Keratinocyte (primary cell): ENCODE results near the gene ACHE. TPM values are rescaled to one million over a fixed set of nuclear protein-coding genes. Genes with fewer than 3 reads are reported as not detected.

Source experiments
- DNase-seq: peaks from one replicate; pipeline ENCODE4 v3.0.0-alpha.2; 2011; ENCODE audit warnings: low read depth, missing footprints, low spot score
- FAIRE-seq: peaks from 2 replicates; lab custom pipeline; 2011; peaks lifted over from hg19 to GRCh38; lab: Jason Lieb, UNC
- H2AFZ ChIP-seq: 2 replicates; pipeline ENCODE4 v1.6.0; 2012; ENCODE audit warnings: low read length, control low read depth, inconsistent platforms; ENCODE audit not compliant: control insufficient read depth
- H3K27ac ChIP-seq: 2 replicates; pipeline ENCODE4 v1.5.1; 2011; ENCODE audit warnings: low read length; ENCODE audit not compliant: control insufficient read depth, insufficient read depth
- H3K27me3 ChIP-seq: 3 replicates; pipeline ENCODE4 v1.6.0; 2011; ENCODE audit warnings: low read length; ENCODE audit not compliant: control insufficient read depth, insufficient read depth; ENCODE audit errors: extremely low read depth
- H3K36me3 ChIP-seq, 2 experiments: 2 replicates in 1 of 2; 3 replicates in 1 of 2; pipeline ENCODE4 v1.5.1; 2011; ENCODE audit warnings: low read length in 2 of 2, mild to moderate bottlenecking in 1 of 2; ENCODE audit not compliant: control insufficient read depth in 2 of 2, insufficient read depth in 2 of 2; ENCODE audit errors: extremely low read depth in 1 of 2
- H3K4me1 ChIP-seq: 3 replicates; pipeline ENCODE4 v1.5.1; 2011; ENCODE audit warnings: low read length; ENCODE audit not compliant: control insufficient read depth, insufficient read depth; ENCODE audit errors: extremely low read depth
- H3K4me2 ChIP-seq: 3 replicates; pipeline ENCODE4 v1.6.0; 2011; ENCODE audit warnings: low read depth, low read length; ENCODE audit not compliant: control insufficient read depth, insufficient read depth; ENCODE audit errors: extremely low read depth
- H3K4me3 ChIP-seq, 3 experiments: fragments of 200-600 bp in 1 of 3; sonication (generic) in 1 of 3; 2 replicates in 2 of 3; 3 replicates in 1 of 3; pipeline ENCODE4 v1.5.1; 2011 to 2016; ENCODE audit warnings: low read length in 3 of 3, mild to moderate bottlenecking in 3 of 3, control low read depth in 2 of 3, inconsistent platforms in 1 of 3, low read depth in 1 of 3, mixed read lengths in 1 of 3, mixed run types in 1 of 3, moderate library complexity in 1 of 3; ENCODE audit not compliant: control insufficient read depth in 2 of 3, insufficient read depth in 2 of 3; ENCODE audit errors: extremely low read depth in 1 of 3
- H3K79me2 ChIP-seq: 2 replicates; pipeline ENCODE4 v1.6.0; 2012; ENCODE audit warnings: low read length; ENCODE audit not compliant: control insufficient read depth, insufficient read depth
- H3K9ac ChIP-seq: 3 replicates; pipeline ENCODE4 v1.6.0; 2011; ENCODE audit warnings: low read length; ENCODE audit not compliant: control insufficient read depth, insufficient read depth; ENCODE audit errors: extremely low read depth
- H3K9me1 ChIP-seq: 3 replicates; pipeline ENCODE4 v1.6.0; 2011; ENCODE audit warnings: low read length; ENCODE audit not compliant: control insufficient read depth, insufficient read depth; ENCODE audit errors: extremely low read depth
- H3K9me3 ChIP-seq: 2 replicates; pipeline ENCODE4 v1.5.1; 2012; ENCODE audit warnings: low read depth, low read length; ENCODE audit not compliant: control insufficient read depth
- H4K20me1 ChIP-seq: 3 replicates; pipeline ENCODE4 v1.6.0; 2011; ENCODE audit warnings: low read length; ENCODE audit not compliant: control insufficient read depth, insufficient read depth; ENCODE audit errors: extremely low read depth
- EZH2 ChIP-seq: IDR thresholded peaks from one replicate; pipeline ENCODE4 v1.6.1; 2012; ENCODE audit warnings: inconsistent platforms, mild to moderate bottlenecking, low read length, moderate library complexity
- dilution Hi-C: fragments of 300-500 bp; cut with MboI; formaldehyde crosslinking; loops from one replicate; pipeline ENCODE4 v1.7.0; 2020; ENCODE audit warnings: low sequenced_read_pairs; ENCODE audit not compliant: extremely low pct_ligation_motif_present
- polyA plus RNA-seq, 5 experiments: library from polyadenylated mRNA; depleted of rRNA in 3 of 5; stranded (reverse) in 3 of 5; stranded (forward) in 1 of 5; unstranded in 1 of 5; fragments of >200 nt; gene quantifications; 1 replicate in 1 of 5; 2 replicates in 3 of 5; 3 replicates in 1 of 5; pipeline versions ENCODE4 v1.2.1 to v1.2.3, GENCODE V29; 2011 to 2012; ENCODE audit warnings: missing spikeins in 2 of 5, low read depth in 1 of 5, low replicate concordance in 1 of 5
- TF ChIP-seq, protein P1 (sequence below), 3 experiments: IDR thresholded peaks in 1 of 3; conservative IDR thresholded peaks in 1 of 3; optimal IDR thresholded peaks in 1 of 3; 2 replicates in 2 of 3; 3 replicates in 1 of 3; pipeline versions ENCODE3 to v1.5.1; 2011; ENCODE audit warnings: low read length in 3 of 3, mild to moderate bottlenecking in 3 of 3, moderate library complexity in 2 of 3, control low read depth in 1 of 3, inconsistent platforms in 1 of 3; ENCODE audit not compliant: insufficient read depth in 2 of 3; ENCODE audit errors: extremely low read depth in 1 of 3

The ACHE gene
- polyA plus RNA-seq, 1 donor (not counting 4 experiments of a cell fraction or from before 2014, with no cell fraction given), result 0.07 TPM

- Histone ChIP-seq H3K79me2 (peaks cover 61% of the 10 kb centered on the region), H2AFZ (no peak overlapping the region), H3K27ac (no peak overlapping the region), H3K4me1 (peaks cover 14% of the 10 kb centered on the region), H3K9me3 (no peaks in the 10 kb centered on the region), H3K9me1 (no peaks in the 10 kb centered on the region), H3K27me3 (no peaks in the 10 kb centered on the region), H3K4me3 (no peak overlapping the region), H3K4me2 (no peak overlapping the region), H3K36me3 (peaks cover 45 to 52% of the 10 kb centered on the region in 2 experiments), H4K20me1 (peaks cover 12% of the 10 kb centered on the region), H3K9ac (no peak overlapping the region)
- DNase-seq (no peak), FAIRE-seq (no peak)
- dilution Hi-C loops, result loop anchor here (10.0 kb wide), 1 partner anchor 64 kb away; the partner anchor contains the start of gene MUC3A
- no peak for TF ChIP-seq EZH2
- TF ChIP-seq, protein P1, sequence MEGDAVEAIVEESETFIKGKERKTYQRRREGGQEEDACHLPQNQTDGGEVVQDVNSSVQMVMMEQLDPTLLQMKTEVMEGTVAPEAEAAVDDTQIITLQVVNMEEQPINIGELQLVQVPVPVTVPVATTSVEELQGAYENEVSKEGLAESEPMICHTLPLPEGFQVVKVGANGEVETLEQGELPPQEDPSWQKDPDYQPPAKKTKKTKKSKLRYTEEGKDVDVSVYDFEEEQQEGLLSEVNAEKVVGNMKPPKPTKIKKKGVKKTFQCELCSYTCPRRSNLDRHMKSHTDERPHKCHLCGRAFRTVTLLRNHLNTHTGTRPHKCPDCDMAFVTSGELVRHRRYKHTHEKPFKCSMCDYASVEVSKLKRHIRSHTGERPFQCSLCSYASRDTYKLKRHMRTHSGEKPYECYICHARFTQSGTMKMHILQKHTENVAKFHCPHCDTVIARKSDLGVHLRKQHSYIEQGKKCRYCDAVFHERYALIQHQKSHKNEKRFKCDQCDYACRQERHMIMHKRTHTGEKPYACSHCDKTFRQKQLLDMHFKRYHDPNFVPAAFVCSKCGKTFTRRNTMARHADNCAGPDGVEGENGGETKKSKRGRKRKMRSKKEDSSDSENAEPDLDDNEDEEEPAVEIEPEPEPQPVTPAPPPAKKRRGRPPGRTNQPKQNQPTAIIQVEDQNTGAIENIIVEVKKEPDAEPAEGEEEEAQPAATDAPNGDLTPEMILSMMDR (optimal IDR thresholded peaks at IDR 0.05 in 1 of 3, IDR thresholded peaks at IDR 0.05 in 1 of 3, conservative IDR thresholded peaks at IDR 0.05 in 1 of 3; ENCODE audit: extremely low read depth in 1 of 3, insufficient read depth in 2 of 3, low read length in 3 of 3), result no peak
Measured at GRCh38 chr7:100881136-100881535, 14.6 kb downstream of the ACHE start.

DNA sequence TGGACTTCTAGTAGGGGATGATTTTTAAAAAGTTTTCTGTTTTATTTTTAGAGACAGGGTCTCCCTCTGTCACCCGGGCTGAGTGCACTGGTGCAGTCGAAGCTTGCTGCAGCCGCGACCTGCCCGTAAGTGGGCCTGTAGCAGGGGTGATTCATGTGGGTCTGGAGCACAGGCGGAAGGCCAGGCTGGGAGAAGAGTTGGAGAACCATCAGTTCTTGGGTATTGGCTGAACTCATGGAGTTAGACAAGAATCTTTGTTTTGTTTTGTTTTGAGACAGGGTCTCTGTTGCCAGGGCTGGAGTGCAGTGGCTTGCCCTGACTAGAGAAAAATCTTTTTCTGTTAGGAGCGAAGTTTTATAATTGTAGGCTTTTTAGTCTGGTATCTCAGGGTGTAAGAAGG is 15.0 kb downstream of the ACHE start:
- H3K27me3 ChIP-seq, result no peaks in the 10 kb centered on the region
- TF ChIP-seq, protein P1 (optimal IDR thresholded peaks at IDR 0.05 in 1 of 3, IDR thresholded peaks at IDR 0.05 in 1 of 3, conservative IDR thresholded peaks at IDR 0.05 in 1 of 3; ENCODE audit: extremely low read depth in 1 of 3, insufficient read depth in 2 of 3, low read length in 3 of 3), result no peak
- no peak for TF ChIP-seq EZH2
- H3K4me2 ChIP-seq, result no peak overlapping the region
- no peak for FAIRE-seq
- no peaks in the 10 kb centered on the region for H3K9me1 ChIP-seq
- H3K9me3 ChIP-seq, result no peaks in the 10 kb centered on the region
- H3K4me1 ChIP-seq, result peaks cover 19% of the 10 kb centered on the region
- H4K20me1 ChIP-seq, result peaks cover 13% of the 10 kb centered on the region
- DNase-seq, result no peak
- no peak overlapping the region for H3K9ac ChIP-seq
- H2AFZ ChIP-seq, result no peak overlapping the region
- H3K36me3 ChIP-seq, result peaks cover 41 to 52% of the 10 kb centered on the region in 2 experiments
- H3K79me2 ChIP-seq, result peaks cover 66% of the 10 kb centered on the region
- no peak overlapping the region for H3K4me3 ChIP-seq
- dilution Hi-C loops, result loop anchor here (10.0 kb wide), 1 partner anchor 64 kb away; the partner anchor contains the start of gene MUC3A
- no peak overlapping the region for H3K27ac ChIP-seq
